Measurements from ENCODE around the gene OLFM2.

DNA sequence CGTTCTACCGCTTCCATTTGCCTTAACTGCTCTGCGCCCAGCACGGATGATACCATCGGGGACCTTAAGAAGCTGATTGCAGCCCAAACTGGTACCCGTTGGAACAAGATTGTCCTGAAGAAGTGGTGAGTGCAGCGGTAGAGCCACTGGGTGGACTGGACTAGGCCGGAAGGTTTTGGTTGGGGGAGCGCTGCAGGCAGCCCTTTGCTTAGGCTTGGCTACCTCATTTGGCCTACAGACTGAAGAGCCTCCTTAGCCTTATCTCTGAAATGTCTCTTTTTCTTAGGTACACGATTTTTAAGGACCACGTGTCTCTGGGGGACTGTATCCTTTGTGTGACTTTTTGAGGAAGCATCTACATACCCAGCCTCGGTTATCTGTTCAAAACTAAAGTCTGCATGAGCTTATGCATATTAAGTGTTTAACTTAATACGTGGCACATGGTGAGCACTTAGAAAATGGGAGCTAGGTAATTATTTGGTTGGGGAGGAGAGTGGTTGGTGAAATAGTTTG, 107.7 kb downstream of the OLFM2 start:
- TF ChIP-seq SIN3A (IDR thresholded peaks at IDR 0.05; ENCODE audit: borderline replicate concordance, insufficient read depth, low read depth, low read length) (no peak), POLR2AphosphoS5 (IDR thresholded peaks at IDR 0.05; ENCODE audit: low read depth, low read length) (no peak)
- TF ChIP-seq, protein P1, sequence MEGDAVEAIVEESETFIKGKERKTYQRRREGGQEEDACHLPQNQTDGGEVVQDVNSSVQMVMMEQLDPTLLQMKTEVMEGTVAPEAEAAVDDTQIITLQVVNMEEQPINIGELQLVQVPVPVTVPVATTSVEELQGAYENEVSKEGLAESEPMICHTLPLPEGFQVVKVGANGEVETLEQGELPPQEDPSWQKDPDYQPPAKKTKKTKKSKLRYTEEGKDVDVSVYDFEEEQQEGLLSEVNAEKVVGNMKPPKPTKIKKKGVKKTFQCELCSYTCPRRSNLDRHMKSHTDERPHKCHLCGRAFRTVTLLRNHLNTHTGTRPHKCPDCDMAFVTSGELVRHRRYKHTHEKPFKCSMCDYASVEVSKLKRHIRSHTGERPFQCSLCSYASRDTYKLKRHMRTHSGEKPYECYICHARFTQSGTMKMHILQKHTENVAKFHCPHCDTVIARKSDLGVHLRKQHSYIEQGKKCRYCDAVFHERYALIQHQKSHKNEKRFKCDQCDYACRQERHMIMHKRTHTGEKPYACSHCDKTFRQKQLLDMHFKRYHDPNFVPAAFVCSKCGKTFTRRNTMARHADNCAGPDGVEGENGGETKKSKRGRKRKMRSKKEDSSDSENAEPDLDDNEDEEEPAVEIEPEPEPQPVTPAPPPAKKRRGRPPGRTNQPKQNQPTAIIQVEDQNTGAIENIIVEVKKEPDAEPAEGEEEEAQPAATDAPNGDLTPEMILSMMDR (IDR thresholded peaks at IDR 0.05) = no peak
- TF ChIP-seq, protein P2, sequence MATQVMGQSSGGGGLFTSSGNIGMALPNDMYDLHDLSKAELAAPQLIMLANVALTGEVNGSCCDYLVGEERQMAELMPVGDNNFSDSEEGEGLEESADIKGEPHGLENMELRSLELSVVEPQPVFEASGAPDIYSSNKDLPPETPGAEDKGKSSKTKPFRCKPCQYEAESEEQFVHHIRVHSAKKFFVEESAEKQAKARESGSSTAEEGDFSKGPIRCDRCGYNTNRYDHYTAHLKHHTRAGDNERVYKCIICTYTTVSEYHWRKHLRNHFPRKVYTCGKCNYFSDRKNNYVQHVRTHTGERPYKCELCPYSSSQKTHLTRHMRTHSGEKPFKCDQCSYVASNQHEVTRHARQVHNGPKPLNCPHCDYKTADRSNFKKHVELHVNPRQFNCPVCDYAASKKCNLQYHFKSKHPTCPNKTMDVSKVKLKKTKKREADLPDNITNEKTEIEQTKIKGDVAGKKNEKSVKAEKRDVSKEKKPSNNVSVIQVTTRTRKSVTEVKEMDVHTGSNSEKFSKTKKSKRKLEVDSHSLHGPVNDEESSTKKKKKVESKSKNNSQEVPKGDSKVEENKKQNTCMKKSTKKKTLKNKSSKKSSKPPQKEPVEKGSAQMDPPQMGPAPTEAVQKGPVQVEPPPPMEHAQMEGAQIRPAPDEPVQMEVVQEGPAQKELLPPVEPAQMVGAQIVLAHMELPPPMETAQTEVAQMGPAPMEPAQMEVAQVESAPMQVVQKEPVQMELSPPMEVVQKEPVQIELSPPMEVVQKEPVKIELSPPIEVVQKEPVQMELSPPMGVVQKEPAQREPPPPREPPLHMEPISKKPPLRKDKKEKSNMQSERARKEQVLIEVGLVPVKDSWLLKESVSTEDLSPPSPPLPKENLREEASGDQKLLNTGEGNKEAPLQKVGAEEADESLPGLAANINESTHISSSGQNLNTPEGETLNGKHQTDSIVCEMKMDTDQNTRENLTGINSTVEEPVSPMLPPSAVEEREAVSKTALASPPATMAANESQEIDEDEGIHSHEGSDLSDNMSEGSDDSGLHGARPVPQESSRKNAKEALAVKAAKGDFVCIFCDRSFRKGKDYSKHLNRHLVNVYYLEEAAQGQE (IDR thresholded peaks at IDR 0.05; ENCODE audit: insufficient read depth in 1 of 2, low read depth in 2 of 2, low read length in 1 of 2) = no peak
